Esophagus squamous epithelium (tissue), 5 donors: ENCODE results near the gene PLD4. TPM values are rescaled to one million over a fixed set of nuclear protein-coding genes. Genes with fewer than 3 reads are reported as not detected.

Experiments used
- DNase-seq: peaks from one replicate; lab custom pipeline; 2025; lab: John Stamatoyannopoulos, UW
- H3K27ac ChIP-seq, 4 donors: fragments of 200-600 bp; sonication (generic); one replicate each; pipeline ENCODE4 v1.5.1; 2016 to 2019; ENCODE audit warnings: mild to moderate bottlenecking in 1 of 4
- H3K27me3 ChIP-seq, 4 donors: fragments of 200-600 bp; sonication (generic); 1 replicate in 3 of 4; 2 replicates in 1 of 4; pipeline versions ENCODE4 v1.5.1 to v1.6.0; 2017 to 2021; ENCODE audit warnings: antibody characterized with exemption in 1 of 4
- H3K36me3 ChIP-seq, 3 donors: fragments of 200-600 bp; sonication (generic); one replicate each; pipeline ENCODE4 v1.5.1; 2016 to 2019
- H3K4me1 ChIP-seq, 3 donors: fragments of 200-600 bp; sonication (generic); one replicate each; pipeline ENCODE4 v1.5.1; 2017 to 2019
- H3K4me3 ChIP-seq, 4 donors: fragments of 200-600 bp; sonication (generic); 1 replicate in 3 of 4; 2 replicates in 1 of 4; pipeline ENCODE4 v1.5.1; 2016 to 2019; ENCODE audit warnings: mild to moderate bottlenecking in 2 of 4, moderate library complexity in 1 of 4
- H3K9me3 ChIP-seq, 3 donors: fragments of 200-600 bp; sonication (generic); one replicate each; pipeline ENCODE4 v1.5.1; 2016 to 2019
- POLR2A ChIP-seq, 4 donors: fragments of 450-650 bp; IDR thresholded peaks; one replicate each; pipeline ENCODE4 v1.6.1; 2017; ENCODE audit warnings: antibody characterized with exemption in 4 of 4, mild to moderate bottlenecking in 4 of 4, moderate library complexity in 3 of 4
- WGBS, 2 donors: methylation state at CpG; one replicate each; pipeline ENCODE4 v1.1.5; 2018; 5-methylcytosine and 5-hydroxymethylcytosine counted together
- intact Hi-C: fragments of 100-400 bp; cut with DNase I; formaldehyde crosslinking; loops from one replicate; pipeline ENCODE4 v1.15.0; 2022
- total RNA-seq, 4 donors: library from RNA; depleted of rRNA; stranded (reverse); fragments of >200 nt; gene quantifications; one replicate each; pipeline ENCODE4 v1.1.0, GENCODE V29; 2016
- TF ChIP-seq, protein P1 (sequence below), 6 experiments: fragments of 450-650 bp in 4 of 6; fragments of 200-600 bp in 2 of 6; sonication (generic) in 2 of 6; IDR thresholded peaks; one replicate each; pipeline ENCODE4 v1.5.1; 2016 to 2019; ENCODE audit warnings: antibody characterized with exemption in 6 of 6, mild to moderate bottlenecking in 4 of 6, moderate library complexity in 4 of 6
- donor health status: DM: yes; HTN: yes; CAD: no.

PLD4 gene
- total RNA-seq, 4 donors from 2014 or later = 0.18 to 0.95 (median 0.64) TPM

DNA sequence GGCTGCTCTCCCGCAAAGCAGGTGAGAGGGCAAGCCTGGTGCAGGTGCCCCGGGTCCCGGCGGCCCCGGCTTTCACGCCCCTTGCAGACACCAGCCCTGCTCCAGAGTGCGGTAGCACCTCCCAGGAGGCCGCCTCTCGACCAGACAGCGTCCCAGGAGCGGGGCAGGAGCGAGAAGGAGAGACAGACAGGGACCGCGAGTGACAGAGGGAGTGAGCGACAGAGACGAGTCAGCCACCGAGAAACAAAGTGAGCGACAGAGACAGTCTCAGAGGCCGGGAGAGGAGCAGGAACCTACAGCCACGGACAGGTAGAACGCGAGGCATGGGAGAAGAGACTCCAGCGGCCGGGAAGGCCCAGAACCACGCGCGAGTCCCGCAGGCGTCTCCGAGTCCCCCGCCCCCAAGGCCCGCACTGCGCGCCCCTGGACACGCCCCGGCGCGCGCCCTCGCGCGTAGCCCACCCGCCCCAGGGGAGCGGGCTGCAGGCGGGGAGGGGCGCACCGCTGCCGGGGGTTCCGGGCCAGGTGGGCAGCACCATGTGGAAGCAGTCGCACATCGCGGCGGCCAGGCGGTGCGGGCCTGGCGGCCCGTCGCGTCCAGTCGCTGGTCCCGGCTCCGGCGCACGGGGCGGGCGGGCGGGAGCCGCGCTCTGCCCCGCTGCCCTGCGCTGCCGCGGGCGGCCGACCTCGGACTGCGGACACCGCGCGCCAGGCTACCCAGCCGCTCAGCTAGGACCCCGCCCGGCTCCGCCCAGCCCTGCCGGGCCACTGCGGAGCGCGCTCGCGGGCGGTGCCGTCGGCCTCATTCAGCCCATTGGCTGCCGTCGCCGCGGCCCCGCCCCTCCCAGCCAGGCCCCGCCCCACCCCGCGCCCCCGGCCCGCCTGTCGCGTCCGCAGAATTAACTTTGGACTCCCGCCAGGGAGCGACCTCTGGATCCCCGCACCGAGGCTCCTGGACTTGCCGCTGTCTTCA, 53.3 kb downstream of the PLD4 start, which contains the start of gene AHNAK2:
TSS of gene AHNAK2 (minus strand) at position 694 of the 973 bp plus-strand sequence. CDS start at position 557, 137 bp downstream.
- H3K4me3 ChIP-seq = peak within 1 kb of the TSS; percentile 48 to 77 (median 62)
- DNase-seq = no peak
- intact Hi-C loops = loop anchor here (2.0 kb wide), 1 partner anchor 69 kb away; no protein-coding TSS in a partner anchor
- H3K36me3 ChIP-seq = no peaks in the 10 kb centered on the region
- WGBS, 2 donors = 0% methylated on average over 2 to 9 of the region's 111 CpGs
- H3K27me3 ChIP-seq = peaks cover 0 to 26% (median 0%) of the 10 kb centered on the region in 4 donors
- no peaks in the 10 kb centered on the region for H3K9me3 ChIP-seq
- H3K27ac ChIP-seq = peak within 1 kb of the TSS; percentile 53 to 84 (median 70)
- TF ChIP-seq, protein P1, sequence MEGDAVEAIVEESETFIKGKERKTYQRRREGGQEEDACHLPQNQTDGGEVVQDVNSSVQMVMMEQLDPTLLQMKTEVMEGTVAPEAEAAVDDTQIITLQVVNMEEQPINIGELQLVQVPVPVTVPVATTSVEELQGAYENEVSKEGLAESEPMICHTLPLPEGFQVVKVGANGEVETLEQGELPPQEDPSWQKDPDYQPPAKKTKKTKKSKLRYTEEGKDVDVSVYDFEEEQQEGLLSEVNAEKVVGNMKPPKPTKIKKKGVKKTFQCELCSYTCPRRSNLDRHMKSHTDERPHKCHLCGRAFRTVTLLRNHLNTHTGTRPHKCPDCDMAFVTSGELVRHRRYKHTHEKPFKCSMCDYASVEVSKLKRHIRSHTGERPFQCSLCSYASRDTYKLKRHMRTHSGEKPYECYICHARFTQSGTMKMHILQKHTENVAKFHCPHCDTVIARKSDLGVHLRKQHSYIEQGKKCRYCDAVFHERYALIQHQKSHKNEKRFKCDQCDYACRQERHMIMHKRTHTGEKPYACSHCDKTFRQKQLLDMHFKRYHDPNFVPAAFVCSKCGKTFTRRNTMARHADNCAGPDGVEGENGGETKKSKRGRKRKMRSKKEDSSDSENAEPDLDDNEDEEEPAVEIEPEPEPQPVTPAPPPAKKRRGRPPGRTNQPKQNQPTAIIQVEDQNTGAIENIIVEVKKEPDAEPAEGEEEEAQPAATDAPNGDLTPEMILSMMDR (IDR thresholded peaks at IDR 0.05) = no peak
- peak in 1 of 4 donors; percentile 38 for TF ChIP-seq POLR2A (IDR thresholded peaks at IDR 0.05)
- H3K4me1 ChIP-seq = peaks cover 52 to 80% (median 53%) of the 10 kb centered on the region in 3 donors

DNA sequence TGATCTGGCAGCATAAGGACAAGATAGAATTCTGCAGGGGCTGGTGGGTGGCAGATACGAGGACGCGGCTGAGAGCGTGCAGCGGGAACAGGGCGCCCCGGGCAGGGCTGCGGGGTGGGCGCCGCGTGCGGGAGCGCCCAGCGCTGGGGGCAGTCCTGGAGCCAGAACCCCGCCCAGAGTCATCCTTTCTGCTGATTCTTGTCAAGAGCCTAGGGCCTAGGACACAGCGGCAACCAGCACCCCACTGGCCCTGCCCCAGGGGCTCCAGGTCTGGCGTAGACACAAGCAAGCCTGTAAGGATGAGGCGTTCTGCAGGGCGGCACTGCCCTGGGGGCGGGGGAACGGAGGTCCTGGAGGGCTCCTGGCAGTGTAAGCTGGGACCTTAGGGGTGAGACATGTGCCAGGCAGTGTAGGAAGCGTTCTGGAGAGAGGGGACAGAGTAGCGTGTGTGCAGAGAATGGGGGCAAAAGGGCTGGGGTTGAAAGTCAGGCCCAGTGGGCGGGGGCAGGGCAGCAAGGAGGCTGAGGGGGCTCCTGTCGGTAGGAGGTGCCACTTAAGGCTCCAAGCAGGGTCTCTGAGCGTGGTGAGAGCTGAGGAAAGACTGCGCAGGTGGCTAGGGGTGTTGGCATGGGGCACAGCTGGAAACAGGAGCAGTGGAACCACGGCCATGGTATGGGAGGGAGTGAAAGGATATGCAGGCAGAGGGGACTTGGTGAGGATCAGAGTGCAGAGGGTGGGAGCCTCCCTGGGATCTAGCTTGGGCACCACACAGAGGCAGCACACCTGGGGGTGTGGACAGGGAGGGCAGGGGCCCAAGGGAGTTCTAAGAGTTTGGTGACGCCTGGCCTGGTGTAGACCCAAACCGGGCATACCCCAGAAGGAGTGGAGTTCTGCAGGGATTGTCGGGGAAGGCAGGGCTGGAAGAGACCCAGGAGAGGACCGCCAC, 54.3 kb downstream of the PLD4 start:
- Histone ChIP-seq H3K27ac (peak overlapping the region in 2 of 4 donors; percentile 60 to 84), H3K9me3 (no peaks in the 10 kb centered on the region), H3K4me1 (peaks cover 43 to 69% (median 44%) of the 10 kb centered on the region in 3 donors), H3K36me3 (no peaks in the 10 kb centered on the region), H3K4me3 (peak overlapping the region in 3 of 4 donors; percentile 48 to 77 (median 69)), H3K27me3 (peaks cover 0 to 26% (median 0%) of the 10 kb centered on the region in 4 donors)
- no peak for DNase-seq
- WGBS, 2 donors = 59 to 66% methylated on average over 21 to 28 of the region's 32 CpGs
- intact Hi-C loops = no loop called here
- TF ChIP-seq POLR2A (IDR thresholded peaks at IDR 0.05) = no peak
- TF ChIP-seq, protein P1 (IDR thresholded peaks at IDR 0.05) = no peak

DNA sequence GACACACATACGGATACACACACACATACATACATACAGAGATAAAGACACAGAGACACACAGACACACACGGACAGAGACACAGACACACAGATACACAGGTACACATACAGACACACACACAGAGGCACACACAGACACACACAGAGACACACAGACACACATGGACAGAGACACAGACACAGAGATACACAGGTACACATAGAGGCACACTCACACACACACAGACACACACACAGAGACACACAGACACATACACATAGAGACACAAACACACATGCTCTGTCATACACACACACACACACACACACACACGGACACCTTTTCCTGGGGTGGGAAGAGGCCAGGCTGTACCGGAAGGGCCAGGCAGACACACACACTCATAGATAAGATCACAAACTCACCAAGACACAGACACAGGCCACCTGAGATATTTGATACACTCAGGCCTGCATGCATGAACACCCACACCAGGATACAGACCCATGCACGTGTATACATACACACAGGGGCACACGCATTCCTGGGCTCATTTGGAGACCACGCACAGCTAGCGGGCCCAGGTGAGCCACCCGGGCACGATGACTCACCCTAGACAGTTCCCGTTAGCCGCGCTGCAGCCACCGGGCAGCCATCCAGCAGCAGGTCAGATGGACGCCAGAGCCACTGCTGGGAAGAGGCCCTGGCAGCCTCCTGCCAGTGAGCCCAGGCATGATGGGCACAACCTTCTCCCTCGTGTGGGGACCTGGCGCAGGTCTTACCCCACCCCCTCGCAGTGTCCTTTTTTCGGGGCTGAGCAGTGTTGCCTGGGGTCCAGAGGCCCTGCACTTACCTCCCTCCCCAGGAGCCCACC, 55.3 kb downstream of the PLD4 start:
- H3K27ac ChIP-seq = peak overlapping the region in 2 of 4 donors; percentile 33 to 60
- no peaks in the 10 kb centered on the region for H3K9me3 ChIP-seq
- WGBS, 2 donors = 41 to 45% methylated on average over 6 to 12 of the region's 19 CpGs
- H3K4me1 ChIP-seq = peaks cover 33 to 63% (median 35%) of the 10 kb centered on the region in 3 donors
- no peak for DNase-seq
- H3K4me3 ChIP-seq = no peak overlapping the region
- intact Hi-C loops = no loop called here
- no peaks in the 10 kb centered on the region for H3K36me3 ChIP-seq
- H3K27me3 ChIP-seq = peaks cover 0 to 26% (median 0%) of the 10 kb centered on the region in 4 donors
- TF ChIP-seq POLR2A (IDR thresholded peaks at IDR 0.05) = no peak
- TF ChIP-seq, protein P1 (IDR thresholded peaks at IDR 0.05) = no peak
